Lower lobe of right lung (tissue), 2 donors: ENCODE results near the gene SLX9. TPM values are rescaled to one million over a fixed set of nuclear protein-coding genes. Genes with fewer than 3 reads are reported as not detected.
A peak's percentile ranks its signal among the peaks of the same experiment; 100 is the strongest.

Source experiments
- ATAC-seq, 2 donors: fragments of 200-7000 bp; cut with Tn5 transposase; one replicate each; pipeline ENCODE4 v1.9.1; 2020 to 2022; ENCODE audit warnings: mild to moderate bottlenecking in 2 of 2, moderate library complexity in 2 of 2
- DNase-seq: peaks from one replicate; pipeline ENCODE4 v3.0.0-alpha.2; 2020
- H3K27ac ChIP-seq: fragments of 200-600 bp; one replicate; pipeline ENCODE4 v1.8.0; 2022
- H3K27me3 ChIP-seq: fragments of 200-600 bp; one replicate; pipeline ENCODE4 v1.8.0; 2022; ENCODE audit warnings: low read depth
- H3K36me3 ChIP-seq: fragments of 200-600 bp; one replicate; pipeline ENCODE4 v1.8.0; 2022; ENCODE audit warnings: mild to moderate bottlenecking
- H3K4me1 ChIP-seq: fragments of 200-600 bp; one replicate; pipeline ENCODE4 v1.8.0; 2022
- H3K4me3 ChIP-seq: fragments of 200-600 bp; one replicate; pipeline ENCODE4 v1.8.0; 2022; ENCODE audit warnings: mild to moderate bottlenecking
- H3K9me3 ChIP-seq: fragments of 200-600 bp; one replicate; pipeline ENCODE4 v1.8.0; 2022
- intact Hi-C: fragments of 100-400 bp; cut with DNase I; formaldehyde crosslinking; loops from one replicate; pipeline ENCODE4 v1.11.0; 2022
- total RNA-seq: library from RNA; stranded (reverse); fragmentation: NEBNext Ultra II Directional; extraction: Animal tissue kit (Norgen Biotek cat#: 25700); gene quantifications from one replicate; pipeline ENCODE4 v1.2.1, GENCODE V29; 2021
- TF ChIP-seq, protein P1 (sequence below): fragments of 200-600 bp; IDR thresholded peaks from one replicate; pipeline ENCODE4 v1.8.0; 2022; ENCODE audit warnings: antibody characterized with exemption, mild to moderate bottlenecking
- donor health status: DM: no; HTN: yes; CAD: no; lungs with severe emphysema.

Gene SLX9
- total RNA-seq, 1 donor from 2014 or later, result 15.7 TPM

DNA sequence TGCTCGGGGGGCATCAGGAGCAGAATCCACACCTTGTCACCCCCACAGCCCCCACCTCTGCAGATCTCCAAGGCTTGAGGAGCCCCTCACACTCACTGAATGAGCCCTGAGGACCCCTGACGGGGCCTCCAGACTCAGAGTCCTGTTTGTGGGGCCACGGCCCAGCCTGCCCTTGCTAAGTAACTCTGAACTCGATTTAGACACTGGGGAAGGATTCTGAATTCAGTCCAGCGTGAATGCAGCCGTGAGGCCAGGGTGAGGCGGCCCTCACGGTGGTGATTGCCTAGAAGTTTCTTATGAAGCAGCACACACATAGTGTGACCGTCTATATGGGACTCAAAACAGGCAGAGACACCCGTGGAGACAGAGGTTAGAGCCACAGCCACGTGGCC is 75.6 kb downstream of the SLX9 start:
- intact Hi-C loops, result no loop called here
- no peak for ATAC-seq
- Histone ChIP-seq H3K9me3 (no peaks in the 10 kb centered on the region), H3K4me1 (no peaks in the 10 kb centered on the region), H3K27me3 (peaks cover 42% of the 10 kb centered on the region), H3K27ac (no peak overlapping the region), H3K36me3 (no peaks in the 10 kb centered on the region), H3K4me3 (no peak overlapping the region)
- TF ChIP-seq, protein P1, sequence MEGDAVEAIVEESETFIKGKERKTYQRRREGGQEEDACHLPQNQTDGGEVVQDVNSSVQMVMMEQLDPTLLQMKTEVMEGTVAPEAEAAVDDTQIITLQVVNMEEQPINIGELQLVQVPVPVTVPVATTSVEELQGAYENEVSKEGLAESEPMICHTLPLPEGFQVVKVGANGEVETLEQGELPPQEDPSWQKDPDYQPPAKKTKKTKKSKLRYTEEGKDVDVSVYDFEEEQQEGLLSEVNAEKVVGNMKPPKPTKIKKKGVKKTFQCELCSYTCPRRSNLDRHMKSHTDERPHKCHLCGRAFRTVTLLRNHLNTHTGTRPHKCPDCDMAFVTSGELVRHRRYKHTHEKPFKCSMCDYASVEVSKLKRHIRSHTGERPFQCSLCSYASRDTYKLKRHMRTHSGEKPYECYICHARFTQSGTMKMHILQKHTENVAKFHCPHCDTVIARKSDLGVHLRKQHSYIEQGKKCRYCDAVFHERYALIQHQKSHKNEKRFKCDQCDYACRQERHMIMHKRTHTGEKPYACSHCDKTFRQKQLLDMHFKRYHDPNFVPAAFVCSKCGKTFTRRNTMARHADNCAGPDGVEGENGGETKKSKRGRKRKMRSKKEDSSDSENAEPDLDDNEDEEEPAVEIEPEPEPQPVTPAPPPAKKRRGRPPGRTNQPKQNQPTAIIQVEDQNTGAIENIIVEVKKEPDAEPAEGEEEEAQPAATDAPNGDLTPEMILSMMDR, result no peak
- no peak for DNase-seq

DNA sequence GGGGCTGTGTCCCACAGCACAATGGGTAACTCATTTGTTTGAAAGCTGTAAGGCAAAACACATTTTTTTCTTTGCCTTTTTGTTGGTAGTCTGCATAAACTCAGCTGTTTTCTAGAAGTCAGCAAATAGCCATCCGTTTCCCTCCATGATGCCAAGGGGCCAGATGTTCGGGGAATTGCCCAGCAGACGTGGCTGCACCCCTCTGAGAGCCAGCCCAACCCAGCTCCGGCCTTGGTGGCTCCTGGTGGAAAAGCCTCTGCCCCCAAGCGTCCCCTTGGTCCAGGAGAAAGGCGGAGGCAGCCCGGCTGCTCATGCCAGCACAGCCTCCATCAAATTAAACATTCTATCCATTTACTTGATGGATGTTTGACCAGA is 76.2 kb downstream of the SLX9 start:
- Histone ChIP-seq H3K27ac (no peak overlapping the region), H3K9me3 (no peaks in the 10 kb centered on the region), H3K27me3 (peaks cover 42% of the 10 kb centered on the region), H3K36me3 (no peaks in the 10 kb centered on the region), H3K4me1 (no peaks in the 10 kb centered on the region), H3K4me3 (no peak overlapping the region)
- intact Hi-C loops, result no loop called here
- TF ChIP-seq, protein P1, result no peak
- ATAC-seq (no peak), DNase-seq (no peak)

DNA sequence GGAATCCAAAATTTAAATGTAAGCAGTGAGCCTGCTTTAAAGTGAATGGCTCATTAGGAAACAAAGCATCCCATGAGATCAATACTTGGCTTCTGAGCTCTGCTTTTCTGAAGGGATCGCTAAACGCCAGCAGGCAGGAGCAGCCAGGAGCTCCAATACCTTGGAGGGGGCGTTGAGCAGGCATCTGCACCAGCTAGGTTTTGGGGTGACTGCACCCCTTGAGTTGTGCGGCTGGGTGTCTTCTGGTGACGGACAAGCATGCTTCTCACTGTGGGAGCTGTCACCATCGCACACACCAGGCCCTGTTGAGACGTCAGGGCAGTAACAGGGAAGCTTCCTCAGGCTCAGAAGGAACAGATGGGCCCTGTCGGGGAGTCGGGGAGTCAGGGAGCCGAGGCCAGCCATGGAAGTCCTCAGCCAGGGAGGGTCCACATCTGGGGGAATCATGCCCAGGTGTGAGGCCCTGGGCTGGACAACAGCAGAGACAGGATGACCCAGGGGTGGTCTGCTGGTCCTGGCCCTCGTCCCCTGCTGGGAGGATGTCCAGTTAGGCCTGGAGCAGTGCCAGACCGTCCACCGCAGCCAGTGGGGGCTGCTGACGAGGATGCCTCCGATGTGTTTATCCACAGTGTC is 76.7 kb downstream of the SLX9 start:
- no peaks in the 10 kb centered on the region for H3K9me3 ChIP-seq
- TF ChIP-seq, protein P1, result no peak
- no peak overlapping the region for H3K27ac ChIP-seq
- no peaks in the 10 kb centered on the region for H3K4me1 ChIP-seq
- intact Hi-C loops, result no loop called here
- H3K27me3 ChIP-seq, result peaks cover 42% of the 10 kb centered on the region
- H3K4me3 ChIP-seq, result no peak overlapping the region
- no peak for DNase-seq
- H3K36me3 ChIP-seq, result no peaks in the 10 kb centered on the region
- no peak for ATAC-seq

DNA sequence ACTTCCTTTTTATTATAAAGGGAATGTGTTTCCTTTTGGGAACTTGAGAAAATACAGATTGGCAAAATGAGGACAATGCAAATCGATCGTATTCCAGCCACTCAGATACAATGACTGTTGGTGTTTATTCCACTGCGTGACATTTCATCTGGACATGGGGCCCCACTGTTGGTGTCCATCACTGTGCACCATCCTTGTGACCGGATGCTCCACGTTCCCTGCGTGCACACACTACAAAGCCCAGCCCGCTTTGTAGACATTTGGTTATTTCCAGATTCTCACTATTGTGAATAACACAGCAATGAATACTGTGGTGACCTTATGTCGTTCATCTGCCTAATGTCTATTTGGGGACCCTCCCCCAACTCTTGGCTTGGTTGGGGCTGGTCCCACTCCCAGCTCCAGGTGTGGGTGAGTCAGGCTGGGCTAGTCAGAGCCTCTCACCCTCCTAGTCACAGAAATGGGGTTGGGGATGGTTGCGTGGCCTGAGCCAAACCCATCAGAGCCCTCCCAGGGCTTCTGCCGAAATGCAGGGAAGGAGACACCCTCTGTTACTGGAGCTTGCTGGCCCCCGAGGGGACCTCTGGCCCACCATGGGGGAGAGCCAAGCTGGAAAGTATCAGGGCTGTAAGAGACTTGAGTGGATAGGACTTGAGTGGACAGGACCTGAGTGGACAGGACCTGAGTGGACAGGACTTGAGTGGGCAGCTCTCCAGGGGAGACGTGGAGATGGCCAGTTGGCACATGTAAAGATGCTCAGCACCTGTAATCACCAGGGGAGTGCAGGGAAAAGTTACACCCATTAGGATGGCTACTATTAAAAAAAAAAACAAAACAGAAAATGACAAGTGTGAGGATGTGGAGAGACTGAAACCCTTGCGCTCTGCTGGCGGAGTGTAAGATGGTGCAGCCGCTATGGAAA is 77.5 kb downstream of the SLX9 start:
- peak overlapping the region; percentile 18 for H3K27ac ChIP-seq
- no peaks in the 10 kb centered on the region for H3K36me3 ChIP-seq
- no peak overlapping the region for H3K4me3 ChIP-seq
- intact Hi-C loops, result no loop called here
- DNase-seq (no peak), ATAC-seq (no peak)
- TF ChIP-seq, protein P1, result no peak
- no peaks in the 10 kb centered on the region for H3K9me3 ChIP-seq
- H3K27me3 ChIP-seq, result peaks cover 42% of the 10 kb centered on the region
- no peaks in the 10 kb centered on the region for H3K4me1 ChIP-seq

DNA sequence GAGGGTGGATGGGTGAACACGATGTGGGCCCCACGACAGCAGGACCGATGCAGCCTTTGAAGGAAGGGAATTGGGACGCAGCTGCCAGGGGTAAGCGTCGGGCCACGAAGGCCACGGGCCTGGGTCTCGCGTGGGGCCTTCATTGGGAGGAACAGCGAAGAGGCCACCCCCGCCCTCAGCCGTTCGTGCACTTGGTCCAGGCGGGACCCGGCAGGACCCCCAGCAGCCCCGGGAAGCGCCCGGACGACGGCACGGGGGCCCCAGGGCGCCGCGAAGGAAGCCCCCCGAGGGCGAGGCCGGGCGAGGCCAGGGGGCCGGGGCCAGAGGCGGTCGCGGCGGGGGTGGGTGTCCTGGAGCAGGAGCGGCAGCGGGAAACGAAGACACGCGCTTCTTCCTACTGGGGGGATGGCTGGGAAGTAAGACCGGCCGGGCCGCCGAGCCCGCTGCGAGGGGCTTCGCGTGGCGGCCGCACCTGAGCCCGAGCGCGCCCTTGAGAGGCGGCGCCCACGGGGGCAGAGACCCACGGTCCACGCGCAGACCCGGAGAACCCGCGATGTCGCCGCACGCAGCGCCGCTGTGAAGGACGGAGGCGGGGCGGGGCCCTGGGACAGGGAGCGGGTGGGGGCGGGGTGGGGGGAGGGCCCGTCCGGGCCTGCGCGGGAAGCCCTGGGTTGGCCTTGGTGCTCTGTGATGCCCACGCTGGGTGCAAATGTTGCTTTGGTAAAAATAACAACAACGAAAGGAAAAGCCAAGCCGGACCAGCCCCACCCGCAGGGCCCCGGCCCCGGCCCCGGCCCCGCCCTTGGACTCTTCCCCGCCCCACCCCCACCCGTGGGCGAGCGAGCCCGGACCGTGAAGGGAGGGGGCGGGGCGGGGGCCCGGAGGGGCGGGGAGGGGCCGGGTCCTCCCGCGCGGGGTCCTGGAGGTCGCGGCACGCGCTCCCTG is 78.6 kb downstream of the SLX9 start:
- Histone ChIP-seq H3K4me3 (peak overlapping the region; percentile 45), H3K4me1 (no peaks in the 10 kb centered on the region), H3K27ac (peak overlapping the region; percentile 67), H3K27me3 (peaks cover 36% of the 10 kb centered on the region), H3K36me3 (no peaks in the 10 kb centered on the region), H3K9me3 (peaks cover 4% of the 10 kb centered on the region)
- peak; percentile 2 to 39 for ATAC-seq
- TF ChIP-seq, protein P1, result no peak
- DNase-seq, result peak; percentile 42
- intact Hi-C loops, result no loop called here
